Fibroblast of villous mesenchyme (primary cell): ENCODE results near the gene LSM14B. TPM values are rescaled to one million over a fixed set of nuclear protein-coding genes. Genes with fewer than 3 reads are reported as not detected.
"Not testable (repeated sequence)": the region's sequence is repeated elsewhere in the genome, so short reads cannot be mapped to it uniquely, and the experiment has no call there.

Experiments
- DNase-seq: peaks from one replicate; pipeline ENCODE4 v3.0.0-alpha.2; 2010; ENCODE audit warnings: low read depth
- H3K4me3 ChIP-seq: 2 replicates; pipeline ENCODE4 v1.5.1; 2011; ENCODE audit warnings: low read depth, mild to moderate bottlenecking, low read length
- total RNA-seq: library from RNA; depleted of rRNA; stranded (reverse); fragments of >200 nt; gene quantifications from 2 replicates; pipeline ENCODE4 v1.2.3, GENCODE V29; 2012
- TF ChIP-seq, protein P1 (sequence below): IDR thresholded peaks from 2 replicates; pipeline ENCODE4 v1.5.1; 2012; ENCODE audit warnings: low read depth, mild to moderate bottlenecking, low read length; ENCODE audit not compliant: insufficient read depth

The LSM14B gene
- total RNA-seq, 1 donor, result 30.7 TPM

DNA sequence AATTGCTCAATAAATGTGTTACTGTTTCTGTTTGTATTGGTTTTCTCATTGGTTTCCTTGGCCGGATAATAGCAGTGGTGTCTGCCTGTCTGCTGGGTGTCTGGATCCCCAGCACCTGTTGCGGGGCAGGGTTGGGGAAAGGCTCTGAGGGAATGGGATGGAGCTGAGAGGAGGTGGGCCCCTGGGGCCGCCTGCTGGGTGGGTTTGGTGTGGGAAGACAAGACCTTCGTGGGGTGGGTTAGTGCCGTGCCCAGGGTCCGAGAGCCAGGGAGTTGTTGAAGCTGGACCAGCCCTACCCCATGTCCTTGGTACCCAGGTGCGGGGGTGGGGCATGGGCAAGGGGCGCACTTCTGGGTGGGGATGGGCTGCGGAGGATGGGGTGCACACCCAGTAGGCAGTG is 25.3 kb downstream of the LSM14B start:
- no peak for DNase-seq
- H3K4me3 ChIP-seq, result no peak overlapping the region
- TF ChIP-seq, protein P1, sequence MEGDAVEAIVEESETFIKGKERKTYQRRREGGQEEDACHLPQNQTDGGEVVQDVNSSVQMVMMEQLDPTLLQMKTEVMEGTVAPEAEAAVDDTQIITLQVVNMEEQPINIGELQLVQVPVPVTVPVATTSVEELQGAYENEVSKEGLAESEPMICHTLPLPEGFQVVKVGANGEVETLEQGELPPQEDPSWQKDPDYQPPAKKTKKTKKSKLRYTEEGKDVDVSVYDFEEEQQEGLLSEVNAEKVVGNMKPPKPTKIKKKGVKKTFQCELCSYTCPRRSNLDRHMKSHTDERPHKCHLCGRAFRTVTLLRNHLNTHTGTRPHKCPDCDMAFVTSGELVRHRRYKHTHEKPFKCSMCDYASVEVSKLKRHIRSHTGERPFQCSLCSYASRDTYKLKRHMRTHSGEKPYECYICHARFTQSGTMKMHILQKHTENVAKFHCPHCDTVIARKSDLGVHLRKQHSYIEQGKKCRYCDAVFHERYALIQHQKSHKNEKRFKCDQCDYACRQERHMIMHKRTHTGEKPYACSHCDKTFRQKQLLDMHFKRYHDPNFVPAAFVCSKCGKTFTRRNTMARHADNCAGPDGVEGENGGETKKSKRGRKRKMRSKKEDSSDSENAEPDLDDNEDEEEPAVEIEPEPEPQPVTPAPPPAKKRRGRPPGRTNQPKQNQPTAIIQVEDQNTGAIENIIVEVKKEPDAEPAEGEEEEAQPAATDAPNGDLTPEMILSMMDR, result no peak

- DNase-seq, H3K4me3 ChIP-seq: not testable (repeated sequence)
Observed at GRCh38 chr20:62148383-62148782, 26.1 kb downstream of the LSM14B start.

DNA sequence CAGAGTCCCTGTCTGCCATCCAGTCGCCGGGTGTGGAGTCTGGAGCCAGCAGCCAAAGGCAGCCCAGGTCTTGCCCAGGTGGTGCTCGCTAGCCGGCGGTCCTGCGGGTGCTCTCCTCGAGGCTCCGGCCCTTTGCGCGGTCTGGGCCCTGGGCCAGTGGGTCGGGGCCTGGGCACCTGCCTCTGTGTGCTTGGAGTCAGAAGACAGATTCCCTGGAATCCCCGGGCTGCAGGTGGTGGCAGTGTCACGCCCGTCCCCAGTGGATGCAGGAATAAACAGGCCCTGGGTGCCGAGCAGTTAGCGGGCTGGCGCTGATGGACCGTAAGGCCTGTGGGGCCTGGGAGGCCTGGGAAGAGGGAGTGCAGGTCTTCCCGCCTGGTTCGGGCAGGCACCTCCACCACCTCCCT is 26.6 kb downstream of the LSM14B start:
- no peak for DNase-seq
- no peak overlapping the region for H3K4me3 ChIP-seq
- TF ChIP-seq, protein P1, result no peak

DNA sequence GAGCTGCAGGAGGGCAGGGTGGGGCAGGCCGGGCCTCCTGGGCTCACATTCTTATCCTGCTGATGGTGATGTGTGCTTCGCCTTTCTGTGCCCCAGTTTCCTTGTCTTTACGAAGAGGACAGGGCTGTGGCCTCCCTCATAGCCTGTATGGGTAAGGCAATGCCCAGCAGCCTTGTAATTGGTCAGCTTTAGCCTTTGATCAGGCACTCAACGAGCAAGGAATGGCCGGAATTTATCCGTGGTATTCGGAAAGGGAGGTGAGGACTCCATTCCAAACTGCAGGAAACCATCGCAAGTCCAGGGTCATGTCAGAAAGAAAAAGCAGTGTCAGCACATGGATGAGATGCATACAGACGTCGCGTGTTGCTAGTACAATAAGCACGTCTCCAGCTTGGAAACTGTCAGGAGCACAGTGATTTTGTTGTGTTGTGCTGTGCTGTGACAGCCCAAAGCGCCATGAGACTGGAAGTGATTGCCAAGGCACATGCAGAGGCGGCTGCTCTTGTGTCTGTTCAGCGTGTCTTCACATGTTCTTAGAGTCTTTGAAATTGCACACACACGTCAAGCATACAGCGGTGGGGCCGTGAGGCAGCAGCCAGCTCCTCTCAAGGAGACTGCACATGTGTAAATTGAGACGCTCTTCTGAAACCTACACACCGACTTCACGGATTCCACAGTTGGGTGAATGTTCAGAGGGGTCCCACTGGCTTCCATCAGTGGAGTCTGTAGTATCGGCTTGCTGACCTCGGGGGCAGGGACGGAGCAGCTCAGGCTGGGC is 27.4 kb downstream of the LSM14B start:
- TF ChIP-seq, protein P1, result no peak
- H3K4me3 ChIP-seq, result no peak overlapping the region
- no peak for DNase-seq

- no peak for DNase-seq
- TF ChIP-seq, protein P1, result no peak
- H3K4me3 ChIP-seq, result no peak overlapping the region
Observed at GRCh38 chr20:62150310-62150575, 28.0 kb downstream of the LSM14B start.

DNA sequence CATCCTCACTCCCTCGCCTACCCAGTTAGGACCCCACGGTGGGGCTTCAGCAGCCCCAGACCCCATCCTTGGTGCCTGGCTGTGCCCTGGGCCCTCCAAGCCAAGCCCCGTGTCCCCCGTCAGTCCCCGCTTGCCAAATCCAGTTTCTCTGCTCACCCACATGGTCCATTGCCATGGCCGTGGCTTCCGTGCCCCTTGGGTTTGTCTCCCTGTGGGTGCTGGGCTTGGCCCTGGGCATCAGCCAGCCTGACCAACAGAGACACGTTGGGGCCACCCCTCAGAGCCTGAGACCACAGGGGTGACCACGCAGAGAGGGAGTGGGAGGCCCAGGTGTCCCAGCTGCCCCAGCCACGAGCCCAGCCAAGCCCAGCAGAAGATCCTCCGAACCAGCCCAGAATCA is 28.9 kb downstream of the LSM14B start:
- TF ChIP-seq, protein P1, result no peak
- no peak overlapping the region for H3K4me3 ChIP-seq
- no peak for DNase-seq

DNA sequence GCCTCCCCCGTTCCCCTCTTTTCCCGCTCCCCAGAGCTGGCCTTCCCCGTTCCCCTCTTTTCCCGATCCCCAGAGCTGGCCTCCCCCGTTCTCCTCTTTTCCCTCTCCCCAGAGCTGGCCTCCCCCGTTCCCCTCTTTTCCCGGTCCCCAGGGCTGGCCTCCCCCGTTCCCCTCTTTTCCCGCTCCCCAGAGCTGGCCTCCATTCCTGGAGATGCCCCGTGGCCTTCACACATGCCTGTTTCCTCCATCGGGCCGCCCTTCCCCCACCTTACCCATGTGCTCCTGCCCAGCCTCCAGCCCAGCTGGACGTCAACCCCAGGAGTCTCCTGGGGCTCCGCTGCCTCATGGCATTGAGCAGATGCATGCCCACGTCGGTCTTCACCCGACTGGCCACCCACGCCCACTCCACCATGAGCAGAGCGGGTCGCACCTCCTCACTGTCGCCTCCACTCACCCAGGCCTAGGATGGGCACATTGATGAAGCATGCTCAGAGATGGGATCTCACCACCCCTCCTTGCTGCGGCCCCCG is 29.6 kb downstream of the LSM14B start:
- DNase-seq, result no peak
- no peak overlapping the region for H3K4me3 ChIP-seq
- TF ChIP-seq, protein P1, result no peak
